SK-N-MC (cell line): ENCODE results near the gene TCF7L2.

Experiments used
- DNase-seq: peaks from one replicate; pipeline ENCODE4 v3.0.0-alpha.2; 2011; ENCODE audit warnings: low read depth, low spot score
- H3K27ac ChIP-seq: fragments of 200-600 bp; sonication (generic); 2 replicates; pipeline ENCODE4 v1.5.1; 2016; ENCODE audit warnings: mixed run types
- H3K36me3 ChIP-seq: fragments of 200-600 bp; sonication (generic); 2 replicates; pipeline ENCODE4 v1.6.1; 2017; ENCODE audit warnings: antibody characterized with exemption, low read length, mixed read lengths; ENCODE audit not compliant: insufficient read depth
- H3K4me3 ChIP-seq: fragments of 200-600 bp; sonication (generic); 2 replicates; pipeline ENCODE4 v1.5.1; 2016
- H3K9ac ChIP-seq: fragments of 200-600 bp; sonication (generic); 2 replicates; pipeline ENCODE4 v1.8.0; 2017; ENCODE audit warnings: mixed run types, mixed read lengths; ENCODE audit not compliant: insufficient read length
- H3K9me3 ChIP-seq: fragments of 200-600 bp; sonication (generic); 2 replicates; pipeline ENCODE4 v1.6.1; 2017; ENCODE audit warnings: low read depth, mild to moderate bottlenecking, antibody characterized with exemption, low read length, moderate library complexity, mixed read lengths
- EZH2 ChIP-seq: fragments of 200-600 bp; sonication (generic); IDR thresholded peaks from one replicate; pipeline ENCODE4 v1.6.1; 2017; ENCODE audit warnings: antibody characterized with exemption
- FOXP2 ChIP-seq: optimal IDR thresholded peaks from 2 replicates; pipeline ENCODE3; 2011; ENCODE audit warnings: mild to moderate bottlenecking, moderate library complexity; ENCODE audit not compliant: insufficient read depth; ENCODE audit errors: extremely low read length, control extremely low read depth
- POLR2AphosphoS5 ChIP-seq: IDR thresholded peaks from 2 replicates; pipeline ENCODE4 v1.6.1; 2012; ENCODE audit warnings: mild to moderate bottlenecking, low read depth, low read length, borderline replicate concordance

Gene TCF7L2

GRCh38 chr10:113052076-113052830 lies 102.2 kb downstream of the TCF7L2 start:
- no peak overlapping the region for H3K4me3 ChIP-seq
- no peaks in the 10 kb centered on the region for H3K9me3 ChIP-seq
- no peak overlapping the region for H3K27ac ChIP-seq
- TF ChIP-seq POLR2AphosphoS5 (no peak), FOXP2 (no peak), EZH2 (no peak)
- no peaks in the 10 kb centered on the region for H3K36me3 ChIP-seq
- H3K9ac ChIP-seq, result no peak overlapping the region
- DNase-seq, result no peak

GRCh38 chr10:113053091-113053490 lies 103.0 kb downstream of the TCF7L2 start:
- no peaks in the 10 kb centered on the region for H3K9me3 ChIP-seq
- H3K4me3 ChIP-seq, result no peak overlapping the region
- TF ChIP-seq POLR2AphosphoS5, result no peak
- TF ChIP-seq EZH2, result no peak
- no peak for TF ChIP-seq FOXP2
- DNase-seq, result no peak
- no peaks in the 10 kb centered on the region for H3K36me3 ChIP-seq
- H3K9ac ChIP-seq, result no peak overlapping the region
- H3K27ac ChIP-seq, result no peak overlapping the region

GRCh38 chr10:113053881-113054280 lies 103.8 kb downstream of the TCF7L2 start:
- TF ChIP-seq POLR2AphosphoS5 (no peak), FOXP2 (no peak), EZH2 (no peak)
- Histone ChIP-seq H3K9me3 (no peaks in the 10 kb centered on the region), H3K27ac (no peak overlapping the region), H3K36me3 (no peaks in the 10 kb centered on the region), H3K4me3 (no peak overlapping the region), H3K9ac (no peak overlapping the region)
- DNase-seq, result no peak

DNA sequence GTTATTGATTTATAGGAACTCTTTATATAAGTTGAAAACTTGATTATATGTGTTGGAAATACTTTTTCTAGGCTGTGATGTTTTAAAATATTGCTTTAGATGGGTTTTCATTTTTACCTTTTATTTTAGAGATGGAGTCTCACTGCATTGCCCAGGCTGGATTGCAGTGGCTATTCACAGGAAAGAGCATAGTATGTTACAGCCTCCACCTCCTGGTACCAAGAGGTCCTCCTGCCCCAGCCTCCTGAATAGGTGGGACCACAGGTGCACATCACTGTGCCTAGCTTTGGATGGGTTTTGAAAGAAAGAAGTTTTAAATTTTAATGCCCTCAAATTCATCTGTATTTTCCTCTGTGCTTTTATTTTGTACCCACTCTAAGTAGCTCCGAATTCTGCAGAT lies 105.4 kb downstream of the TCF7L2 start:
- TF ChIP-seq EZH2 (no peak), POLR2AphosphoS5 (no peak), FOXP2 (no peak)

GRCh38 chr10:113056030-113056429 lies 106.0 kb downstream of the TCF7L2 start:
- peak overlapping the region; percentile 60 for H3K9ac ChIP-seq
- TF ChIP-seq POLR2AphosphoS5, result no peak
- no peak for TF ChIP-seq EZH2
- TF ChIP-seq FOXP2, result no peak
- H3K4me3 ChIP-seq, result no peak overlapping the region; the same call in 1 of the 2 replicates
- no peak for DNase-seq
- peak overlapping the region; percentile 94 for H3K27ac ChIP-seq
- H3K36me3 ChIP-seq, result no peaks in the 10 kb centered on the region
- H3K9me3 ChIP-seq, result no peaks in the 10 kb centered on the region

More for the DNA sequence above, 105.4 kb downstream of the TCF7L2 start:
- Histone ChIP-seq H3K9me3 (no peaks in the 10 kb centered on the region), H3K27ac (no peak overlapping the region), H3K9ac (no peak overlapping the region), H3K36me3 (no peaks in the 10 kb centered on the region), H3K4me3 (no peak overlapping the region)
- no peak for DNase-seq

DNA sequence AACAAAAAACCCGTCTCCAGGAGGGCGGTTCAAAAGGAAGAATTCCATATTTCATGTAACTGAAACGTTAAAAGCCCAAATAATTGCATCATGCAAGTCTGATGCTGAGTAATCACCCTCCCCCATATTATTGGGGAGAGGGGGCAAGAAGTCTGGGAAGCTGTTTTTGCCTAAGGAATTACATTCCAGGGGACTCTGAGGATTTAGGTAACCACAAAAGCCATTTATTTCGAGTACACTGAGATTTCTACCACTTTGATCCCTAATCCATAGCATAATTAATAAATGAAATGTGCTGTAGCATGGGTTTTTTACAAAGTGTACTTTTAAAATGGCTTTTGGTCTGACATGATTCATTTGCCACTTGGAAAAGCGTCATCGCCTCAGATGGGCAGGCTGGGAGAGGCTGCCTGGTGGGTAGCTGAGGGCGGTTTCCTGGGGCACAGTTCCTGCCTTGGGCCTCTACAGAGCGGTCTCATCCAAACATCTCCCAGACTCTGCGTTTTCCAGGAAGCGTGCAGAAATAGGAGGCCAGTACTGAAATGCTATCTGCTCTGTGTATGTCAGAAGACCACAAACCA lies 106.5 kb downstream of the TCF7L2 start:
- H3K9me3 ChIP-seq, result no peaks in the 10 kb centered on the region
- peak; percentile 45 for DNase-seq
- H3K27ac ChIP-seq, result peak overlapping the region; percentile 94
- peak overlapping the region; percentile 56 for H3K4me3 ChIP-seq
- H3K9ac ChIP-seq, result peak overlapping the region; percentile 60
- TF ChIP-seq EZH2, result no peak
- TF ChIP-seq FOXP2, result peak; percentile 52
- TF ChIP-seq POLR2AphosphoS5, result peak; percentile 19; the same call in 1 of the 2 replicates
- no peaks in the 10 kb centered on the region for H3K36me3 ChIP-seq

GRCh38 chr10:113057948-113058522 lies 108.0 kb downstream of the TCF7L2 start:
- TF ChIP-seq EZH2, result no peak
- TF ChIP-seq POLR2AphosphoS5, result no peak
- TF ChIP-seq FOXP2, result no peak
- no peak for DNase-seq
- Histone ChIP-seq H3K9ac (peak overlapping the region; percentile 32), H3K36me3 (no peaks in the 10 kb centered on the region), H3K9me3 (no peaks in the 10 kb centered on the region), H3K4me3 (peak overlapping the region; percentile 74), H3K27ac (peak overlapping the region; percentile 87)
